Measurements from ENCODE around the gene ADAMTS2.
A peak's percentile ranks its signal among the peaks of the same experiment; 100 is the strongest.
"Not testable (repeated sequence)": the region's sequence is repeated elsewhere in the genome, so short reads cannot be mapped to it uniquely, and the experiment has no call there.

ADAMTS2 gene

GRCh38 chr5:179297486-179298180 lies 47.6 kb downstream of the ADAMTS2 start:
- DNase-seq, result no peak

- no peak for DNase-seq
Observed at GRCh38 chr5:179297026-179297425, 48.2 kb downstream of the ADAMTS2 start.

GRCh38 chr5:179296150-179296821 lies 49.0 kb downstream of the ADAMTS2 start:
- no peak for DNase-seq

- DNase-seq, result no peak
Observed at GRCh38 chr5:179295778-179296149, 49.5 kb downstream of the ADAMTS2 start.

- DNase-seq, result no peak
Observed at GRCh38 chr5:179294891-179295777, 50.1 kb downstream of the ADAMTS2 start.

GRCh38 chr5:179294131-179294780 lies 51.0 kb downstream of the ADAMTS2 start:
- no peak for DNase-seq

GRCh38 chr5:179292681-179293635 lies 52.3 kb downstream of the ADAMTS2 start:
- peak in 3 of 56 donors; percentile 6 to 16 (median 15) for DNase-seq

GRCh38 chr5:179292202-179292601 lies 53.1 kb downstream of the ADAMTS2 start:
- no peak for DNase-seq

GRCh38 chr5:179290681-179291540 lies 54.4 kb downstream of the ADAMTS2 start:
- no peak for DNase-seq

GRCh38 chr5:179289756-179290385 lies 55.4 kb downstream of the ADAMTS2 start:
- DNase-seq, result no peak

GRCh38 chr5:179288809-179289185 lies 56.5 kb downstream of the ADAMTS2 start:
- no peak for DNase-seq

- no peak for DNase-seq
Observed at GRCh38 chr5:179288101-179288808, 57.0 kb downstream of the ADAMTS2 start.

- no peak for DNase-seq
Observed at GRCh38 chr5:179287631-179288030, 57.6 kb downstream of the ADAMTS2 start.

GRCh38 chr5:179287071-179287470 lies 58.2 kb downstream of the ADAMTS2 start:
- no peak for DNase-seq

- DNase-seq, result not testable (repeated sequence)
Observed at GRCh38 chr5:179285776-179286162, 59.5 kb downstream of the ADAMTS2 start.

- DNase-seq, result peak in 30 of 56 donors; percentile 7 to 73 (median 32)
Observed at GRCh38 chr5:179284751-179285631, 60.3 kb downstream of the ADAMTS2 start.

- DNase-seq, result not testable (repeated sequence)
Observed at GRCh38 chr5:179283908-179284307, 61.4 kb downstream of the ADAMTS2 start.

Measured in amygdala (tissue), 56 donors.